ENCODE measurements around the gene TMEM45B. TPM values are rescaled to one million over a fixed set of nuclear protein-coding genes. Genes with fewer than 3 reads are reported as not detected.

The TMEM45B gene
- polyA plus RNA-seq, 4 donors, result 97.7 to 364 (median 134) TPM

DNA sequence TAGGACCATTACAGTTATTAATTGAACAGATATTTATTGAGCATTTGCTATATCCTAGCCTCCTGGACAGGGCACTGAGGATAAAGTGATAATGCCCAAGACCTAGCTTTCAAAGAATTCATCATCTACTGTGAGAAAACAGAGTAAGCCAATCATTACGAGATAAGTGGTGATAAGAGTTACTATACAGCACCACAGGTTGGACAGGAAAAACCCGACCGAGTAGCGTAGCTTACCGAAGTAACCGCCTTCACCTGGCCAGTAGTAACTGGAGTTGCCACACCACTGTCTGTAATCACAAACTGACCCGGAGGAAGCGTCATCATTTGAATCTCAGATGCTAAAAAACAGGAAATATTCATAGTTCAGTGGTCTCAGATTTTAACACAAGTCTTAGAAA lies 89.8 kb downstream of the TMEM45B start:
- Histone ChIP-seq H3K36me3 (ENCODE audit: control insufficient read depth in 3 of 3, insufficient read depth in 2 of 3, low read depth in 1 of 3, low read length in 3 of 3) (peaks cover 8 to 42% (median 13%) of the 10 kb centered on the region in 3 donors), H3K9me3 (ENCODE audit: control insufficient read depth in 2 of 2, insufficient read depth in 1 of 2, low read depth in 1 of 2, low read length in 1 of 2) (no peaks in the 10 kb centered on the region), H3K4me1 (ENCODE audit: control insufficient read depth in 3 of 3, insufficient read depth in 2 of 3, low read depth in 1 of 3, low read length in 2 of 3) (no peaks in the 10 kb centered on the region), H3K27me3 (ENCODE audit: control insufficient read depth in 3 of 3, insufficient read depth in 3 of 3, low read length in 3 of 3) (no peaks in the 10 kb centered on the region), H3K27ac (ENCODE audit: low read depth in 1 of 3, low read length in 2 of 3) (no peak overlapping the region), H3K4me3 (ENCODE audit: low read depth in 1 of 3, low read length in 3 of 3) (no peak overlapping the region)
- DNase-seq (no peak), FAIRE-seq (no peak)
- 89 to 93% (median 89%) methylated on average over 8 of the region's 8 CpGs for WGBS, 3 donors

Other genes with a start within 250 kb of the TMEM45B start
- 10 to 100 TPM in 2 of 4 donors, 1 to 10 TPM in 2; 7.3 to 33.6 (median 9.5) TPM for gene NFRKB, start 79.7 kb downstream of the TMEM45B start, polyA plus RNA-seq
- gene PRDM10, start 187.0 kb downstream of the TMEM45B start, polyA plus RNA-seq, result 1 to 10 TPM; 2.7 to 8.8 (median 3.3) TPM